ENCODE measurements around the gene SLC5A11.

Gene SLC5A11

DNA sequence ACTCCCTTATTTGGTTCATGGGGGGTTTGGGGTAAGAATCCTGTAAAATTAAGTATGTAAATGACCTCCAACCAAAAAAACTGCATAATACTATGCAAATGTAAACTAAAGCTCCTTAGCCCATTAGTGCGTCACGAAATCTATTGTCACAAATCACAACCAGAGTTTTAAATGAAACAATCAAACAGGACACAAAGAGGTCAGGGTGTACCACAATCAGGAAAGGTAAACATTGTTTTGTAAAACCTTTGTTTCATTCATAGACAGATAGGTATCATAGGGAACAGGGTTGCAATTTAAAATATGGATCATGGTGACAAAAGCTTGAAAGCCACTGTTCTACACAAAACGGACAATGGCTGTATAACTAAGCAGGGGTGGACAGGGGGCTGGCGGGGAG lies 108.4 kb downstream of the SLC5A11 start:
- no peak overlapping the region for H2BK12ac ChIP-seq (ENCODE audit: low read length in 2 of 2)
- no peak overlapping the region for H2BK5ac ChIP-seq (ENCODE audit: low read depth, low read length, poor library complexity, severe bottlenecking)
- no peak overlapping the region for H2BK15ac ChIP-seq (ENCODE audit: low read depth, poor library complexity, severe bottlenecking)
- H3K79me1 ChIP-seq (replicated peaks; ENCODE audit: low read length, poor library complexity, severe bottlenecking): peaks cover 37% of the 10 kb centered on the region
- no peak overlapping the region for H2AK5ac ChIP-seq (ENCODE audit: low read length, severe bottlenecking)
- H3K14ac ChIP-seq (ENCODE audit: low read length in 2 of 2): no peak overlapping the region
- H3K4me2 ChIP-seq (ENCODE audit: low read length, poor library complexity, severe bottlenecking): no peak overlapping the region
- no peak overlapping the region for H3K23ac ChIP-seq (ENCODE audit: low read length in 2 of 2)
- peaks cover 56 to 94% of the 10 kb centered on the region in 2 experiments for H3K36me3 ChIP-seq (ENCODE audit: control insufficient read depth in 1 of 2, insufficient read depth in 2 of 2, low read depth in 1 of 2, low read length in 2 of 2)
- no peak for DNase-seq
- H3K9ac ChIP-seq (ENCODE audit: low read length): no peak overlapping the region
- H3K4ac ChIP-seq (ENCODE audit: low read depth in 1 of 2, low read length in 2 of 2): no peak overlapping the region
- no peak overlapping the region for H3K18ac ChIP-seq (ENCODE audit: low read depth in 1 of 2, low read length in 2 of 2)
- H4K8ac ChIP-seq (ENCODE audit: low read length): no peak overlapping the region
- no peak overlapping the region for H2BK120ac ChIP-seq (ENCODE audit: low read depth, low read length)
- no peak overlapping the region for H3K4me3 ChIP-seq (ENCODE audit: insufficient read depth in 1 of 2, low read depth in 1 of 2, low read length in 2 of 2)
- H3K27me3 ChIP-seq (ENCODE audit: control insufficient read depth in 1 of 2, insufficient read depth in 1 of 2, low read length in 2 of 2): no peaks in the 10 kb centered on the region
- H3K27ac ChIP-seq (ENCODE audit: low read length, poor library complexity, severe bottlenecking): no peak overlapping the region
- no peak overlapping the region for H2AFZ ChIP-seq (ENCODE audit: low read depth, low read length)
- H4K91ac ChIP-seq (ENCODE audit: low read length): no peak overlapping the region
- 99% methylated on average over 4 of the region's 4 CpGs for WGBS
- H3K9me3 ChIP-seq (ENCODE audit: control insufficient read depth, low read length): no peaks in the 10 kb centered on the region
- no peaks in the 10 kb centered on the region for H3K4me1 ChIP-seq (ENCODE audit: control insufficient read depth, insufficient read depth, low read depth, low read length)

DNA sequence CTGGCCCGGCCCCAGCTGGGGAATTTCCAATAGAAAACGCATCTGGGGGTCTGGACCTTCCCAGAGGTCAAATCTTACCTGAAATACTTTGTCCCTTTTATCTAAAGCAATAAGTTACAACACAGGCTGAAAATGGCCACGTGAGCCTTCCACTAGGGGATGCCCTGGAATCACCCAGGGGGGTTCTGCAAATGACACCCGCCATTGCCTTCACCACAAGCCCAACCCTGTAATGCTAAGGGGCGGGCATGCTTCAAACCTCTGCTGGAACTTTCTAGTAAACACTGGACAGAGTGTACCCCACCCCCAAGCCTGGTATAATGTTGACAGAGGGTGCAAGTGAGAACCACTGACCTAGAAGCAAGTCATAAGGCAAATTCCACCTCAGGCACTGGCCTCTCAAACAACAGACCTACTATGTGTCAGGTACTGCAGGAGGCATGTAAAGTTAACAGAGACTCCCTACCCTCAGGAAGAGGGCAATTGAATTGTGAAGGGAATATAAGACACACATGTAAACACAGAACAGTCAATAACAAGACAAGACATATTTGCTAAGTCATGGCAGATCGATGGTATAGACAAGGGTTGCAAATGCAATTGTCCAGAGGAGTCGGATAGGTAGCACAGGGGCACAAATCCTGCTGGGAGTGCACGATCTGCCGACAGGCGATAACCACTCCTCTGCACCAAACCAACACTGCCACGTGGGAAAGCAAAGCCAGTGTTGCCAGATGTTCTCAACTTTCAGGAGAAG lies 110.4 kb downstream of the SLC5A11 start:
- Histone ChIP-seq H3K4me2 (ENCODE audit: low read length, poor library complexity, severe bottlenecking) (no peak overlapping the region), H3K14ac (ENCODE audit: low read length in 2 of 2) (no peak overlapping the region), H3K4me3 (ENCODE audit: insufficient read depth in 1 of 2, low read depth in 1 of 2, low read length in 2 of 2) (no peak overlapping the region), H3K79me1 (replicated peaks; ENCODE audit: low read length, poor library complexity, severe bottlenecking) (peaks cover 29% of the 10 kb centered on the region), H3K4ac (ENCODE audit: low read depth in 1 of 2, low read length in 2 of 2) (no peak overlapping the region), H3K18ac (ENCODE audit: low read depth in 1 of 2, low read length in 2 of 2) (no peak overlapping the region), H2BK12ac (ENCODE audit: low read length in 2 of 2) (no peak overlapping the region), H2BK15ac (ENCODE audit: low read depth, poor library complexity, severe bottlenecking) (no peak overlapping the region), H3K23ac (ENCODE audit: low read length in 2 of 2) (no peak overlapping the region), H3K9me3 (ENCODE audit: control insufficient read depth, low read length) (no peaks in the 10 kb centered on the region), H3K9ac (ENCODE audit: low read length) (no peak overlapping the region), H2BK120ac (ENCODE audit: low read depth, low read length) (no peak overlapping the region), H2BK5ac (ENCODE audit: low read depth, low read length, poor library complexity, severe bottlenecking) (no peak overlapping the region), H3K27ac (ENCODE audit: low read length, poor library complexity, severe bottlenecking) (no peak overlapping the region), H3K27me3 (ENCODE audit: control insufficient read depth in 1 of 2, insufficient read depth in 1 of 2, low read length in 2 of 2) (no peaks in the 10 kb centered on the region), H2AFZ (ENCODE audit: low read depth, low read length) (no peak overlapping the region), H4K91ac (ENCODE audit: low read length) (no peak overlapping the region), H3K36me3 (ENCODE audit: control insufficient read depth in 1 of 2, insufficient read depth in 2 of 2, low read depth in 1 of 2, low read length in 2 of 2) (peaks cover 62 to 94% of the 10 kb centered on the region in 2 experiments), H2AK5ac (ENCODE audit: low read length, severe bottlenecking) (no peak overlapping the region), H3K4me1 (ENCODE audit: control insufficient read depth, insufficient read depth, low read depth, low read length) (no peaks in the 10 kb centered on the region), H4K8ac (ENCODE audit: low read length) (no peak overlapping the region)
- DNase-seq: no peak
- WGBS: 94% methylated on average over 9 of the region's 11 CpGs

DNA sequence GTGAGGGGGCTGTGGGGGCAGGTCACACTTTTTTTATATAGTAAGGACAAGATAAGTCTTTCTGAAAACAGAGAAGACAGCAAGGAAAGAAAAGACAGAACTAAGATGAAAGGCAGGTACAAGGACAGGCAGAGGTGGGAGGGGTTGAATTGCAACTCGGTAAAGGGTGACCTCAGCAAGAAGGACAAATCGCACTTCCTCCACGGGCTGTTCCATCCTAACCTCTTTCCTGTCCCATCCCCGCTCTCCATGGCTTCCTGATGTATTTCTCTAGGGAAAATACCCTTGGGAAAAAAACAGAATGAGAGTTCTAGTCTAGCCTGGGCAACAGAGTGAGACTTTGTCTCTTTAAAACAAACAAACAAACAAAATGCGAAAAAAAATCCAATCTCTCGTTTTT lies 112.1 kb downstream of the SLC5A11 start:
- Histone ChIP-seq H3K14ac (ENCODE audit: low read length in 2 of 2) (no peak overlapping the region), H2BK5ac (ENCODE audit: low read depth, low read length, poor library complexity, severe bottlenecking) (no peak overlapping the region), H2AK5ac (ENCODE audit: low read length, severe bottlenecking) (no peak overlapping the region), H4K8ac (ENCODE audit: low read length) (no peak overlapping the region), H3K9me3 (ENCODE audit: control insufficient read depth, low read length) (peaks cover 10% of the 10 kb centered on the region), H3K4ac (ENCODE audit: low read depth in 1 of 2, low read length in 2 of 2) (no peak overlapping the region), H3K27ac (ENCODE audit: low read length, poor library complexity, severe bottlenecking) (no peak overlapping the region), H3K4me1 (ENCODE audit: control insufficient read depth, insufficient read depth, low read depth, low read length) (no peaks in the 10 kb centered on the region), H2AFZ (ENCODE audit: low read depth, low read length) (no peak overlapping the region), H3K4me2 (ENCODE audit: low read length, poor library complexity, severe bottlenecking) (no peak overlapping the region), H3K36me3 (ENCODE audit: control insufficient read depth in 1 of 2, insufficient read depth in 2 of 2, low read depth in 1 of 2, low read length in 2 of 2) (peaks cover 61 to 93% of the 10 kb centered on the region in 2 experiments), H3K9ac (ENCODE audit: low read length) (no peak overlapping the region), H4K91ac (ENCODE audit: low read length) (no peak overlapping the region), H2BK120ac (ENCODE audit: low read depth, low read length) (no peak overlapping the region), H2BK12ac (ENCODE audit: low read length in 2 of 2) (no peak overlapping the region), H3K27me3 (ENCODE audit: control insufficient read depth in 1 of 2, insufficient read depth in 1 of 2, low read length in 2 of 2) (no peaks in the 10 kb centered on the region), H2BK15ac (ENCODE audit: low read depth, poor library complexity, severe bottlenecking) (no peak overlapping the region), H3K23ac (ENCODE audit: low read length in 2 of 2) (no peak overlapping the region), H3K4me3 (ENCODE audit: insufficient read depth in 1 of 2, low read depth in 1 of 2, low read length in 2 of 2) (no peak overlapping the region), H3K79me1 (replicated peaks; ENCODE audit: low read length, poor library complexity, severe bottlenecking) (peaks cover 28% of the 10 kb centered on the region), H3K18ac (ENCODE audit: low read depth in 1 of 2, low read length in 2 of 2) (no peak overlapping the region)
- no peak for DNase-seq
- WGBS: 94% methylated on average over 3 of the region's 6 CpGs

Measured in mesenchymal stem cell (in vitro differentiated cells and primary cell).